GM13976 (cell line): Measurements from ENCODE around the gene CENPE.

Experiments used
- DNase-seq: peaks from one replicate; pipeline ENCODE4 v3.0.0; 2012; ENCODE audit warnings: low spot score
- CTCF ChIP-seq: IDR thresholded peaks from 2 replicates; pipeline ENCODE4 v1.5.1; 2012; ENCODE audit warnings: borderline replicate concordance, mild to moderate bottlenecking; ENCODE audit not compliant: insufficient read depth; ENCODE audit errors: extremely low read depth, missing control alignments, control extremely low read depth
- in situ Hi-C: fragments of 300-500 bp; cut with MboI; formaldehyde crosslinking; loops from one replicate; pipeline ENCODE4 v1.12.0; 2022; ENCODE audit warnings: low sequenced_read_pairs, mixed read lengths, inconsistent platforms; ENCODE audit not compliant: unreplicated experiment

The CENPE gene

DNA sequence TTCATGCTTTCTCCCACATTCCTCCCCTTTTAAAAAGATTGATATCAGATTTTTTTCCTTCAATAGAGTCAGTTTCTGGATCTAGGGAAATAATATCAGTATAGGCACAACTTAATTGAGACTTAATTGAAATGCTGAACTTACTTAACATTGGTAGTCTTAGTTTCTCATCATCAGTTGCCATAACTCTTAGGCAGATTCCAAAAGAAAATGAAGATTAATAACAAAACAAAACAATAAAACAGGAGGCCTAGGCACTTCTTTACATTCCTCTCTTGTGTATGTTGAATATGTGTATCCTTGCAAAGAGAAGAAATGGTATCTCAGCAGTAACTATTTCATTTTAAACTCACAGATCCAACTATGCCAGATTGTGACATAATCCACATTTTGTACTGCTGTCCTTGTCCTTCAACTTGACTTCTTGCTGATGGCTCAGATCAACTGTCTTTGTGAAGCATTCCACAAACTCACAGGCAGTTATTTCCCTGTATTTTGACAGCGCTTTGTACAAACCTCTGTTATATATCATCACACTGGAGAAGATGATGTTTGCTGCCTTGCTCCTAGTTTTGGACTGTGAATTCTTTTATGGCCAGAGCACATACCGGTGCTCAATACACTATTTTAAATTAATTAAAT lies 112.5 kb downstream of the CENPE start:
- no peak for TF ChIP-seq CTCF
- no peak for DNase-seq
- in situ Hi-C loops, result no loop called here

- no peak for TF ChIP-seq CTCF
- no peak for DNase-seq
- in situ Hi-C loops, result no loop called here
Measured at GRCh38 chr4:103079621-103080020, 118.5 kb downstream of the CENPE start.

GRCh38 chr4:103076747-103077347 lies 121.3 kb downstream of the CENPE start, which contains the start of gene SLC9B2:
Gene SLC9B2 (minus strand): TSS chr4:103076761. CDS start chr4:103067550, 9,211 bp downstream.
- in situ Hi-C loops, result no loop called here
- TF ChIP-seq CTCF, result no peak
- no peak for DNase-seq

GRCh38 chr4:103075894-103076746 lies 122.0 kb downstream of the CENPE start:
- TF ChIP-seq CTCF, result no peak
- in situ Hi-C loops, result no loop called here
- DNase-seq, result peak; percentile 74

DNA sequence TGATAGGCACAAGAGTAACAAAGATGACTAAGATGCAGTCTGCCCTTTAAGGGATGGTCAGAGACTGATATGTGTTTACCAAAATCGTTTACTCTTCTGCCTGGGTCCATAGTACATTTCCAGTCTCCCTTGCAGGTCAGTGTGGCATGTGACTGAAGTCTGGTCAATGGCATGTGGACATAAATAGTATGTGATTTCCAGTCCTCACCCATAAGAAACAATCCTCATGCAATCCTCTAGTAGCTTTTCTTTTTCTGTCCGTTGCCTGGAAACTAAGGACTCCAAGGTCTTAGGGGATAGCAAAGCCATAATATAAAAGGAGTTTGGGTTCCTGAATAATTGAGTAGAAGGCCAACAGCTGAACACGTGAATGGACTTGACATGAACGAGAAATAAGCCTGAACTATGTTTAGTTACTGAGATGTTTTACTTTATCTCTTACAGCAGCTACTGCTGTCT lies 122.7 kb downstream of the CENPE start:
- no peak for DNase-seq
- no peak for TF ChIP-seq CTCF
- in situ Hi-C loops, result no loop called here

DNA sequence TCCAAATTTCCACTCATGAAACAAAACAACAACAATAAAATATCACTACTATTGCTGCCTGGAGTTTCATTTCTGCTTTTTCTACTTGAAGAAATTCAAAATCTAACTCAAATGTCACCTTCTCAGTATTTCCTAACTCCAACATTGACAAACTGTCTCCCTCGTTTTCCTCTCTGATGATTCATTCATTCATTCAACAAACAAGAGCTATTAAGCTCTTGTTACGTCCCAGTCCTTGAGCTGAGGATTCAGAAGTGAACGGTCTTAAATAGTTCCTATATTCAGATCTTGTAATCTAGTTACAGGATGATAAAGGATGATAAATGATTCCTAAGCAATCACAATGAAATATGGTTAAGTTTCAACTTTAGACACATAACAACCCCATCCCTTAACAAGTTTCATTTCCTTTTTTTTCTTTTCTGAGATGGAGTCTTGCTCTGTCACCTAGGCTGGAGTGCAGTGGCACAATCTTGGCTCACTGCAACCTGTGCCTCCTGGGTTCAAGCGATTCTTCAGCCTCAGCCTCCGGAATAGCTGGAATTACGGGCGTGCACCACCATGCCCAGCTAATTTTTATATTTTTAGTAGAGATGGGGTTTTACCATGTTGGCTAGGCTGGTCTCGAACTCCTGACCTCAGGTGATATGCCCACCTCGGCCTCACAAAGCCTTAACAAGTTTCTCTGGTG lies 123.3 kb downstream of the CENPE start:
- in situ Hi-C loops, result no loop called here
- DNase-seq, result peak; percentile 31
- TF ChIP-seq CTCF, result no peak
